GM18867 (cell line): ENCODE data around the gene CSRP3.

Experiments used
- ATAC-seq: cut with Tn5 transposase; IDR thresholded peaks from one replicate; pipeline ENCODE4 v1.9.1; 2021; ENCODE audit warnings: mild to moderate bottlenecking, moderate library complexity; ENCODE audit not compliant: unreplicated experiment

Gene CSRP3

DNA sequence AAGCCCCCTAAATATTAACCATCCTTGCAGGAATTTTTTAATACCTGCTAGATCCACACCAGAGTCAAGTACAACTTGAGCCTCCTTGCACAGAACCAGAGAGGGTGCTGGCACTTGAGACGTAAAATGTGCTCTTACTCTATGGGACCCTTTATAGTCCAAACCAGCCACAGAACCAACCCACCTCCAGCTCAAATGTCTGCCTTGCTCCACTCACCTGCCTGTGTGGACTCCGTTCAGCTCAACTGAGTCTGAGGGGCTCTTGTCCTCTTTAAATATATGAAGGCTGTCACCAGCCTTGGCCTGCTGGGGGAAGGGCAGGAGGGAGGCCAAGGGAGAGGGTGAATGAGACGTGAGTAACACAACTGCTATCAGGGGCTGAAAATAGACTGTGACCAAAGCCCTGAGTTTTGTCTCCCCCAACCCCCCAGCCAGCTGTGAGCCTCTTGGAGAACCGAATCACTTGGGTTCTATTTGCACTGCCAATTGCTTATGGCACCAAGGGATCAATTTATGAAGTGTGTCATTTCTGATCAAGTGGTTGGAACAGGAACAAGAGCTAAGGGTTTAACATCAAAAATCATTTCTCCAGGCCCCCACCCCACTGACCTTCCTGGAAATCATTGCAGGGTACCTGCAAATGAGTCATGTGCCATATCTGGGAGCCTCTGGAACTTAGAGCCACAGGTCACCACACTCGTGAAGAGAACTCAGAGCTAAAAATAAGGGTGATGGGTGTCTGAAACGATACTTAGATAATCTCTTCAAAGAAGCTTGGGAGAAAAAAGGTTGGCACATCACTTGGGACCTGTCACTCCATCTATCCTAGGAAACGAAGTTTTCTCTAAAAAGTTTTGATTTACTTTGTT lies at the start of gene CSRP3:
CSRP3 (minus strand) TSS at position 247 of the 869 bp plus-strand sequence. CDS start 9,535 bp downstream, outside the sequence.
- no peak for ATAC-seq

GRCh38 chr11:19251577-19251976 lies 49.8 kb upstream of the CSRP3 start:
- ATAC-seq: no peak

DNA sequence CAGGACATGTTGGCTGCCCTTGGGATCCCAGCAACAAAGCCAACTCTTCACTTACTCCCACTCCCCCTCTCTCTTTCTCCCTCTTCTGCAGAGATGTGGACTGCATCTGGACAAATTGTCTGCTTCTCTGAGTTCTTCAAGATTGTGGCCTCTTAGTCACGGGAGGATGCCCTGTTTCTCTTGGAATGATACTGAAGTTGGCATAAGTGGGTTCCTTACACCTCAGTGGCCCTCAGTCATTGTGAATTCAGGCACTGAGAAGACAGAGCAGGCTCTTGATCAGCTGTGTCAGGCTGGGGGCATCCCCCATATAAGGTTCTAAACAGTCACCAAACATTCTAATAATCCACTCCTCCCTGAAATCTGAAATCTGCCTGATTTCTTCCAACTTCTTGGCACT lies 45.0 kb upstream of the CSRP3 start:
- no peak for ATAC-seq

DNA sequence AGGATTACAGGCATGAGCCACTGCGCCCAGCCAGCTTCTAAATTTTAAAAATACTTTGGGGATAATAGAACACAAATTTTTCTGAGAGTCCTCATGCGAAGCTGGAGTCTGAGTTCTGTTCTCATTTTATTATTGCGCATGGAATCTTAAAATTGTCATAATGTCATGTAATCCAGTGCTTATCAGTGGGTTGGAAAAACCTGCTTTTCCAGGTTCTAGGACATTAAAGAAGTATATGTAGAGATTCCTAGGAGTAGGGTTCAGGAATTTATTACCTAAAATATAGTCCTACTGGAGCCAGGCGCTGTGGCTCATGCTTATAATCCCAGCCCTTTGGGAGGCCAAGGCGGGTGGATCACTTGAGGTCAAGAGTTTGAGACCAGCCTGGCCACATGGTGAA lies 43.6 kb upstream of the CSRP3 start:
- no peak for ATAC-seq

- ATAC-seq: no peak
These were observed 42.8 kb upstream of the CSRP3 start for GRCh38 chr11:19244621-19245020.

DNA sequence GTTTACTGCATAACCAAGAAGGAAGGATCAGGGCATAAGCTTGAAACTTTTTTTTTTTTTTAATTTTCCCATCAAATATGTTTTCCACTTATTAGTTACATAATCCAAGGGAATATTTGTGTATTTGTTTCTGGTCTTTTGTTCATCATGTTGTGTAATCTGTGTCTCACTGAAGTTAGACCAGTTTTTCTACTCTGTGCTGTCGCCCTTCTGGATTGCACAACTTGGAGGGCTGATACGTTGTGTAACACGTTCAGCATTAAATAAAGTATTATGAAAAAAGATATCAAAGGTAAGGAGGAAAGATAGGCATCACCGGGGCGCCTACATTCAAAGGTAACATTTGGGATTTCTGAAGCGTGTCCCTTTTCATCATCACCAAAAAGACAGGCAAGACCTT lies 42.3 kb upstream of the CSRP3 start:
- ATAC-seq: no peak

DNA sequence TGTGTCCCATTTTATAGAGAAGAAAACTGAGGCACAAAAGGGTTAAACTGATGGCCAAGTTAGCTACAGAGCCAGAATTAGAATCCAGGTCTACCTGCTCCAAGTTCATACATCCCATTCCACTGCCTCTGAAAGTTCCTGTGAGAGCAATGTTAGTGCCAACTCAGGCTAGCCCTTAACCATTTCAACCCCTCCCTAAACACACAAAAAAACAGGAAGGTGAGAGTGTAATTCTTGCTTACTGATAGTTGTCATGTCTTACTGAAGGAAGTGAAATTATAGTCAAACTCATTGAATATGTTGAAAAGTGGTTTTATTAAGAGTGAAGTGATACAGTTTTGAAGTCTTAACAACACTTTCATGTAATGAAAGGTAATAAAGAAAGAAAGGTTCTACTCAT lies 41.8 kb upstream of the CSRP3 start:
- no peak for ATAC-seq

- ATAC-seq: no peak
These were observed 41.4 kb upstream of the CSRP3 start for GRCh38 chr11:19243143-19243542.

DNA sequence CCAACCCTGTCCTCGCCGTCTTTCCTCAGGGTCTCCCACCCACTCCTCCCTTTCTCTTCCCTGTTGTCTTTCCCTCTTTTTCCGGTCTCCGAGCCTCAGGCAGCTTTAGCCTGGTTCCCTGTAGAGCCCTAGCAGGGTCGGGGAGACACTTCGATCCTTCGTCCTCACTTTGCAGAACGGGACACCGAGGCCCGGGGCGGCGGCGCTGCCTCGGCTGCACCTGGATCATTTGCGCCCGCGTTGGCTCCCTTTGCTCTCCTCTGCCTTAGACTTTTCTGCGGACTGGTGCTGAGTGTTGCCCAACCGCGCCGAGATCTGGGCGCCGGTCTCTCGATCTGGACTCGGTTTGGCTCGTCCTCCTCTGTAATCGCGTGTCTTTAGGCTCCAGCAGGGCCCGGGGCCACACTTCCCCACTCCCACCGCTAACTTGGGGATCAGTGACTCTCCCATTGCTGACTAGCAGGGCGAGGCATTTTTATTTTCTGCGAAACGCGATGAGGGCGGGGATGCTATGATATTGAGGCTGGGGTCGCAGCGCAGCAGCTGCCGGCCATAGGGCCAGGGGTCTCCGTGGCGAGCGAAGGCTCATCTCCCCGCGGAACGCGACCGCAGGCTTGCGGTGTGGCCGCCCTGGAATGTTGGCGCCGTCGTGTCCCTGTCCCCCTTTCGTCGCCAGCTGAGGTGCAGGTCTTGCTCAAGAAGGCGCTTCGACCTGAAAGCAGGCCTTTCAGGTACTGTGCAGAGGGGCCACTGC lies 40.6 kb upstream of the CSRP3 start:
- ATAC-seq: no peak

DNA sequence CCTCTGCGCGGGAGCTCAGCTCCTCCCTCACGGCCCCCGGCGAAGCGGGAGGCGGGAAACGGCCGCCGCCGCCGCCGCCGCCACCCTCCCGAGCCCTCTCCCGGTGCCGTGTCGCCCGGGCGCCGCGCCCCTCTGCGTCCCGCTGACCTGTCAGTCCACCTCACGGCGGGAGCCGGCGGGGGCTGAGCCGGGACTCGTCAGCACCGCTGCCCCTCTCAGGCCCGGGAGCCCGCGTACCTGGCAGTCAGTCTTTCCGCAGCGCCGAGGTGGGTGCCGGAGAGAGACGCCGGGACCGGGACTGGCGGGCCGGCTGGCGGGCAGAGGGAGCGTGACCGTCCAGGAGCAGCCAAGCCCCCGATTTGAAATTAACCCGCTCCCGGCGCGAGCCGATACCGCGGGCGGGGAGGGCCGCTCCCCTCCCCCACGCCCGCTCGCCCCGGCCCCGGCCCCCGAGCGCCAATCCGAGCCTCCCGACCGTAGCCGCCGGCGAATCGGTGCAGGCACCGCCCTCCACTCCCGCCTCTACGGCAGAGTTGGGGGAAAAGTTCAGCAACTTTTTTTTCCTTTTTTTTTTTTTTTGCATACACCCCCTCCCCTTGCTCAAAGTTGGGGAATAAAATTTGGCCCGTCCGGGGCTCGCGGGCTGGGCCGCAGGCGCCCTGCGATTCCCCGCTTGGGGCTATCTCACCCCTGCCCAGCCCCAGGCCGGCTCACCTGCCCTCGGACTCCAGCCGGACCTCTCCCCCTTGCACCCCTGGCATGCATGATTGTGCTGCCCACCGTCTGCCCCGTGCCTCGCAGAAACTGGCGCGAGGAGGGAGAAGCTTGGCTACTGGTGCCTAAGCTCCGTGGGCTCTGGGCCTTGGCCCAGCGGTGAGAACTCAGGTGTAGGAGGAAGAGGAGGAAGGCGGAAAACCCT lies 39.7 kb upstream of the CSRP3 start:
- ATAC-seq: peak; percentile 32

DNA sequence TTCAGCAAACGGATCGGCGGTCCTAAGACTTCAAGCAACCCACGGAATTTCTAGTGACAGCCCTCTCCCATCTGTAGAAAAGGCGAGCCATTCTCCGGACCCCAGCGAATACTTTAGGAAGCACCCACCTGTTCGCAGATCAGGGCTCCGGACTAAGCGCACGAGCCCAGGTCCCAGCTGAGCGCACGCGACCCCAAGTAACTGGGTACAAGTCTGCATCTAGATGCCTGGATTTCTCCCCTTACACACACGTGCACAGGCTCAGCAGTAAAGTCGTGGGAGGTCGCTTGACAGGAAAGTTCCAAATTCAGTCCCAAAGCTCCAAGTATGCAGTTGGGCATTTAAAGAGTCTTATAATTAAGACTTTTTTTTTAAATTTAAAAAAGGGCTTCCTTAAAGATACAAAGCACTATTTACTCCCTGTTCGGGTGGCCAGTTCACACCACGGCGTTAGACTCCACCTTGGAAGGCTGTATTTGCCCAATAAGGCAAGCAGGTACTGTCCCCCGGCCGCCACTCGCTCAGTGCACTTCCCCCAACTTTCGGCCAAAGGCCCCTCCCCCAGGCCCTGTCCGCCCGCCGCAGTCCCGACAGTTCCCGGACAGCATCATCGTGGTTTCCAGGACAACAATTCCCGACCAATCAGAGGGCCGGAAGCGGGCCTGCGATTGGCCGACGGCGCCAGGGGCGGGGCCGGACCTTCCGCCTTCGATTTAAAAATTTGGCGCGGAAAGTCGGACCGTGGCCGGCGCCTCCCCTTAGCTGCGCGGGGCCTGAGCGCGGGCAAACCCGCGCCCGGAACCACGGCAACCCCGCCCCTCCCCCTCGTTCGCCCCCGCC lies 38.9 kb upstream of the CSRP3 start, which contains the start of gene E2F8:
E2F8 (minus strand) TSS at position 526 of the 840 bp plus-strand sequence. CDS start 824 bp downstream, outside the sequence.
- ATAC-seq: peak; percentile 89

- ATAC-seq: no peak
These were observed 37.3 kb upstream of the CSRP3 start for GRCh38 chr11:19239039-19239438.

GRCh38 chr11:19237813-19238212 lies 36.0 kb upstream of the CSRP3 start:
- no peak for ATAC-seq

DNA sequence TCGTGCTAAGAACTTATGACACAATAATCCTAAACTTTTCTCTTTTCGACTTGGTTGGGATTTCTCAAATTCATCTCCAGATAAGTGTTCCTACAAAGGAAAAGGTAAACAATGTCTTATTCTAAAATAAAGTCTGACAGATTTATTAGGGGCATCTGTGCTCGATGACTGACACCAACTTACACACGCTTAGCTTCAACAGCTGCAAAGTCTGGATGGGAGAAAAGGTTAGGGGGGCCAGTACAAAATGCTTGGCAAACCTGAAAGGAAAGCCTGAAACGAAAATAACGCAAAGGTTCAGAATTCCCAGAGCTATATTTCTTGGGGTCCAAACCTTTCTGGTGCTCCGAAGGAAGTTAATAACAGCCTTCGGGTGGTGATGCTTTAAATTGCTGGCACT lies 35.6 kb upstream of the CSRP3 start:
- no peak for ATAC-seq

GRCh38 chr11:19234231-19234817 lies 32.5 kb upstream of the CSRP3 start:
- ATAC-seq: no peak

- ATAC-seq: no peak
These were observed 31.2 kb upstream of the CSRP3 start for GRCh38 chr11:19232910-19233503.

DNA sequence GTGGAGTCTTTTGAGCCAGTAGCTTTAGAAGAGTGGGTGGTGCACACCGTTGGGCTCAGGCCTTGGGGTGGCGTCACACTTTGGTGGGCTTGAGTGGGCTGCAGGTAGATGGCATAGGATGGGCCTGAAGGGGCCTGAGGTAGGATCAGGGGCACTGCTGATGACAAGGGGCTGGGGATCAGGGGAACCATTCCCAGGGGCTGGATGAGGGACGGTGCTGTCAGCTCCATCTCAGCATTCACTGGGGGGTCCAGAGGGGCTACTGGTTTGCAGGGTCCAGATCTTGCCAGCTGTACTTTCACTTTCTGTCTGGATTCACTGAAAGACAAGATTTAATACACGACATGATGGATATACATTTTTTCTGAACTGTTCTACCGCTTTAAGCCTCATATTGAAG lies 27.9 kb upstream of the CSRP3 start:
- no peak for ATAC-seq

GRCh38 chr11:19228968-19229367 lies 27.2 kb upstream of the CSRP3 start:
- ATAC-seq: no peak
